Measurements from ENCODE around the gene BTBD1.
"Not testable (repeated sequence)": the region's sequence is repeated elsewhere in the genome, so short reads cannot be mapped to it uniquely, and the experiment has no call there.

The BTBD1 gene

GRCh38 chr15:83092309-83092976, 25.4 kb upstream of the BTBD1 start:
- DNase-seq = no peak

- not testable (repeated sequence) for DNase-seq
Observed at GRCh38 chr15:83091965-83092308, 24.9 kb upstream of the BTBD1 start.

DNA sequence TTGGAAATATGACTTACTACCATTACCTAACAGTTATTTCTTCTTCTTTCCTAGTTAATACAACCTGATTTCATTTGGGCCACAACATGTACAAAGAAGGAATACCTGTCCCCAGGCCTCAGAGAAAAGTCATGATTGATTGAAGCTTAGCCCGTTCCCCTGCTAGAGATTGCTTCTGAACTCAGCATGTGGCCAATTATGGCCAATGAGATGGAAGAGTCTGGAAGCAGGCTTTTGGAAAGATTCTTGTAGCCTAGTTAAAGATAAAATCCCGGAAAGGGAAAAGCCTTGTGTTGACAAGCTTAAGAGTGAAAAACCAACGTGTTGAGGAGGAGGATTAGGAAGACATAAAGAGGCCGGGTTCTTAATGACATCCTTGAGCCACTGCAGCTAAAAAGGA, 23.4 kb upstream of the BTBD1 start:
- no peak for DNase-seq

DNA sequence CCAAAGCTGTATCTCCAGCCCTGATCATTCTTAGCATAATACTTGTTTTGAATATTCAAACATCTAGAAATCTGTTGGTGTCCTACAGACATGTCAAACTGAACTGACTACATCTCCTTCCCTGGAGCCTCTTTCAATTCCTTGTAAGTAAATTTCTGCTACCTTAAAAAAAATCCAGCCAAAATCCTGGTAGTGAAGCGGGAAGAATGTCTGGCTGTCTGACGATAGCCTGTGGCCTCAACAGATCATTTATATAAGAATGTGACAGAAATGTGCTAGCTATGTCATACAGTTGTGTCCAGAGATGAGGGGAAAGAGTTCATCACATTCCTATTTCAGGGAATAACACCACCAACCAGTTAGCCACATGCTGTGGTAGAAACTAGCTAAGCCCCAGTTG, 21.8 kb upstream of the BTBD1 start:
- DNase-seq = no peak

DNA sequence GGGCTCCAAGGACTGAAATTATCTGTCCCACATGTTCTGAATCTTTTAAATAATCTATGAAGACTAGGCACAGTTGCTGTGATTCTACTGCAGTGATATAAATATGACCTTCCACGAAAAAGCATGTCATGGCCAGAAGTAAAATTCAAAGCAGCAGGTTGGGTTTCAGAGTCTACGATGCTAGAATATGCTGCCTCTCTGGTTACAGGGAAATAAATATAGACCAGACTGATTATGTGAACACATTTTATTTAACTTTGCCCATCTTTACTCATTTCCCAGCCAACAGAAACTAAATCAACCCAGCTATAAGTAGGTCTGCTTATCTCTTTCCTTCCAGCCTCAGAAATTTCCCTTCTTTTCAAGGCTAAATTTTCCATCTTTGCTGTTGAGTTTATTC, 20.5 kb upstream of the BTBD1 start:
- DNase-seq = no peak

- not testable (repeated sequence) for DNase-seq
Observed at GRCh38 chr15:83085864-83086552, 19.0 kb upstream of the BTBD1 start.

GRCh38 chr15:83085461-83085860, 18.4 kb upstream of the BTBD1 start:
- not testable (repeated sequence) for DNase-seq

- no peak for DNase-seq
Observed at GRCh38 chr15:83082730-83083386, 15.8 kb upstream of the BTBD1 start.

GRCh38 chr15:83081256-83082014, 14.4 kb upstream of the BTBD1 start:
- DNase-seq = no peak

DNA sequence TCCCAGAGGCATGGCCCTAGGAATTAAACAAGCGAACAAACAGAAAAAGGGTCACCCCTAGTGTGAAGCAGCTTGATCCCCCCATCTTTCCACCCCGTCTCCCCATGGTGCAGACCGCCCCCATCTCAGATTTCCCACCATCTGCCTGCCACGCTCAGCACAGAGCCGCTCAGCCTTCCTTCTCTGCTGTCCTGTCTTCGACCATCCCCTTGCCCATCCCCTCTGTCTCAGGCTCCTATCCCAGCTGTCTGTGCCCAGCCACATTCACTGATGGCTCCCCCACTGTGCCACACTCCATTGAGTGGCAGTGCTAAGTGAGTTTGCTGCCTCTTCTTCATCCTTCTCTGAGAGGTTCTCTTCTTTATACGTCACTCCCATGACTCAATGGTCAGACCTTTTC, 11.7 kb upstream of the BTBD1 start:
- no peak for DNase-seq

- DNase-seq = no peak
Observed at GRCh38 chr15:83077491-83078230, 10.6 kb upstream of the BTBD1 start.

GRCh38 chr15:83069211-83069642, 2.2 kb upstream of the BTBD1 start:
- DNase-seq = peak; percentile 39

GRCh38 chr15:83068054-83068453, 1.0 kb upstream of the BTBD1 start:
- DNase-seq = no peak

- DNase-seq = no peak
Observed at GRCh38 chr15:83067638-83067962, 548 bp upstream of the BTBD1 start.

- DNase-seq = no peak
Observed at GRCh38 chr15:83066034-83066733, 868 bp downstream of the BTBD1 start.

DNA sequence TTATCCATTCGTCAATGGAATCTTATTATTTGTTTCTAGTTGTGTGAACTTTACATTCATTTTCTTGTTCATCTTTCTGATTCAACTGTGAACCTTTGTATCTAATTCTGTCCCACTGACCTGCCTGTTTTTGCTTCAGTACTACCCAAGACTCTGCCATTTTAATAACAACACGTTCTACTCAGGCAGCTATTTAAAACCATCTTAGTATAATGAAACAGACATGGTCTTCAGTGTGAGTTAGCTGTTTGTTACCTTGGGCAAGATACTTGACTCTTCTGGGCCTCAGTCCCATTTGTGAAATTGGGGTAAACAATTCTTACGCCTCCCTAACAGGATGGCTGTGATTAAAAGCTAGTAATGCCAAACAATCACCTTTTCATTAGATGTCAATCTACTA, 1.6 kb downstream of the BTBD1 start:
- no peak for DNase-seq

DNA sequence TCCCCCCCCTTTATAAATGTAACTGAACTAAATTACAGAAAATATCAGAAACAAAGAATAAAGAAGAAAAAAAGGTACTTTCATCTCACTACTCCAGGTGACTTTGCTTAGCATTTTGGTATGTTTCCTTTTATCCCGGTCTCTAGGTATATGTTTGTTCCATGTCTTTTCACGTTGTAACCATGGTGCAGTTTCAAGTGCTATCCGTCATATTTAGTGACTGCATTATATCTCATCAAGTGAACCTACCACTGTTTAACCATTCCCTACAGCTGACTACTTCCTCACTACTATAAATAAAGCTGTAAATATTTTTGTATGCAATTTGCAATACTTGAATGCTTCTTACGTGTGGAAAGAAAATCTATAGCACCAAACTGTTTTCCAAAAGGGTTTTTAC, 2.2 kb downstream of the BTBD1 start:
- DNase-seq = no peak

- no peak for DNase-seq
Observed at GRCh38 chr15:83063551-83063950, 3.5 kb downstream of the BTBD1 start.

GRCh38 chr15:83062768-83063180, 4.3 kb downstream of the BTBD1 start:
- no peak for DNase-seq

DNA sequence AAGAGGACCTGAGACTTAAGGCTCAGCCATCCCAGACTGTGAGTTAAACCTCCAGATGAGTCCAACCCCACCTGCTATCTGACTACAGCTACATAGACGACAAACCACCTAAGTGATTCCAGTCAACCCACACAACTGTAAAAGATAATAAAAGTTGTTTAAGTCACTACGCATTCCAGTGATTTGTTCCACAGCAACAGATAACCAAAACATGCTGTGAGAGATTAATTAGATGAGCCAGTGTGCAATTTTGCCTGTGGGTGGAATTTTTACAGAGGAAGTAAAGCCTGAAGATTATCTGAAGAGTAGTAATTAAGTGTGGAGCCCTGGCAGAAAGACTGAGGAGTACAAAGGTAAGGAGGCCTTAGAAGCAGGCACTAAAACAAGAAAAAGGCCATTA, 5.4 kb downstream of the BTBD1 start:
- DNase-seq = no peak

DNA sequence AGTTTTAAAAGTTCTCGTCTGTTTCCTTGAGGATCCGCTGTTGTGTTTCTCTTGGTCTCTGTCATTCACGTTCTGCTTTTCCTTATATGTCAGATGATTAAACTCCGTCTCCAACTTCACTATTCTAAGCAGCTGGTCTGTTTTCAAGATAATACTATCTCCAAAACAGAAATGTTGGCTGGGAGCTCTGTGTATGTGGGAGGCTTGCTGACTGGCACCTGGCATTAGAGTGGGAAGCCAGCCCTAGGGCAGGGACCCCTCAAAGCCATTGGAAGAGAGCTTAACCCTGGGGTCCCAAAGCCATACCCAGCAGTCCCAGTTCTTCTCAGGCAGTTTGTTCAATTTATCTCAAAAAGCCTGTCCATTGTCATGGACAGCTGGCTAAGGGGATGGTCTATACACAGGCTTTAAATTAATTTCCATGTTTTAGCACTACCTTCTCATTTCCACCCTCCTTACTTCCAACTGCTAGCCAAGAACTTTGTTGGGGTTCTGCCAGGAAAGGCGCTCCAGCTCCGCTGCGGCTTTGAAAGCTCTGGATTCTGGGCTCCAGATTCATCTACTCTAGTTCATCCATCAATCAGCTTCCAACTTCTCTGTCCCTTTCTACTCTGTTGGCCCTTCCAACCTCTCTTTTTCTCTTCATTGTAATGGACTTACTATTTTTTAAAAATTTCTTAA, 9.2 kb downstream of the BTBD1 start:
- no peak for DNase-seq

DNA sequence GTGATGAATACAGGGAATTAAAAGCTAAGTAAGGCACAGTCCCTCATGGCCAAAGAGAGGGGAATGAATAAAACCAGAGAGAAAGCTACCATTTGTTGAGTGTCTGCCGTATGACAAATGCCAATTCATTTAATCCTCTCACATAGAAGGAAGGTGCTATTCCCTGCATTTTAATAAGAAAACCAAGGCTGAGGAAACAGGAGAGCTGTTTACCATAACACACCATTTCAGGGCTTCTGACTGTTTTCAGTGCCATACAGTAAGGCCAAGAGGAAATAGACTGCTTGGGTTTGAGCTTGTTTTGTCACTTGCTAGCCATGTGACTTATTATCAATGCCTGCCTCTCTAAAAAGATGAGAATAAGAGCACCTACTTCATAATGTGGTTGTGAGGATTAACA, 10.1 kb downstream of the BTBD1 start:
- DNase-seq = no peak
